ENCODE data around the gene CCNL2. TPM values are rescaled to one million over a fixed set of nuclear protein-coding genes. Genes with fewer than 3 reads are reported as not detected.

The CCNL2 gene
- total RNA-seq, 1 experiment from 2014 or later: 206 TPM

DNA sequence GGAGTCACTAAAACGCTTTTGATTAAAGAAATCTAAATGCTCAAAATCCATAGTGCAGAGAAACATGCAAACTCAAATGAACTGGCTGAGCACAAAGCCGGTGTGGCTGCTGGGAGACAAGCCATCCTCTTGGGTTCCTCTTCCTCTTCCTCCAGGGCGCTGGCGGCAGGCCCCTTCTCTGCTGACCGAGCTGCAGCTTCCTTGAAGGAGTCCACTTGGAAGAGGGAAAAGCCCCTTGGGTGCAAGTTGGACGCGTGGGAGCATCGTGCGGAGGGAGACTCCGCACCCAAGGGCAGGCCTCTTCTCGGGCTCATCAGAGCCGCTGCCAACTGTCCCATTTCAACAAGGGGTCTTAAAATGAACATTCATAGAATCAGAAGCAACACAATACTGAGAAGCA, 7.9 kb downstream of the CCNL2 start:
- Histone ChIP-seq H3K36me3 (ENCODE audit: insufficient read depth, low read length, poor library complexity, severe bottlenecking) (peaks cover 95% of the 10 kb centered on the region), H3K4me1 (ENCODE audit: insufficient read depth, low read length, poor library complexity, severe bottlenecking) (no peaks in the 10 kb centered on the region), H3K27ac (ENCODE audit: low read depth, low read length, poor library complexity, severe bottlenecking) (no peak overlapping the region), H3K27me3 (replicated peaks; ENCODE audit: insufficient read depth, low read depth, low read length, poor library complexity) (no peaks in the 10 kb centered on the region), H3K4me3 (ENCODE audit: low read depth, low read length, poor library complexity, severe bottlenecking) (no peak overlapping the region), H3K9me3 (ENCODE audit: low read depth, low read length, poor library complexity, severe bottlenecking) (no peaks in the 10 kb centered on the region)
- ChIA-PET CTCF (interaction anchor here (0.9 kb wide), 1 partner anchor 16 kb away, joined by 3 read pairs; no protein-coding TSS in a partner anchor), POLR2A (ENCODE audit: low non-redundant PET) (interaction anchor here (0.7 kb wide), 1 partner anchor 14 kb away, joined by 3 read pairs; no protein-coding TSS in a partner anchor)
- no TSS peak for BruUV-seq (replicated peaks)
- no peak for DNase-seq (ENCODE audit: low spot score)
- intact Hi-C loops (cut with micrococcal nuclease; ENCODE audit: unreplicated experiment): no loop called here
- TF ChIP-seq, protein P1, sequence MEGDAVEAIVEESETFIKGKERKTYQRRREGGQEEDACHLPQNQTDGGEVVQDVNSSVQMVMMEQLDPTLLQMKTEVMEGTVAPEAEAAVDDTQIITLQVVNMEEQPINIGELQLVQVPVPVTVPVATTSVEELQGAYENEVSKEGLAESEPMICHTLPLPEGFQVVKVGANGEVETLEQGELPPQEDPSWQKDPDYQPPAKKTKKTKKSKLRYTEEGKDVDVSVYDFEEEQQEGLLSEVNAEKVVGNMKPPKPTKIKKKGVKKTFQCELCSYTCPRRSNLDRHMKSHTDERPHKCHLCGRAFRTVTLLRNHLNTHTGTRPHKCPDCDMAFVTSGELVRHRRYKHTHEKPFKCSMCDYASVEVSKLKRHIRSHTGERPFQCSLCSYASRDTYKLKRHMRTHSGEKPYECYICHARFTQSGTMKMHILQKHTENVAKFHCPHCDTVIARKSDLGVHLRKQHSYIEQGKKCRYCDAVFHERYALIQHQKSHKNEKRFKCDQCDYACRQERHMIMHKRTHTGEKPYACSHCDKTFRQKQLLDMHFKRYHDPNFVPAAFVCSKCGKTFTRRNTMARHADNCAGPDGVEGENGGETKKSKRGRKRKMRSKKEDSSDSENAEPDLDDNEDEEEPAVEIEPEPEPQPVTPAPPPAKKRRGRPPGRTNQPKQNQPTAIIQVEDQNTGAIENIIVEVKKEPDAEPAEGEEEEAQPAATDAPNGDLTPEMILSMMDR (conservative IDR thresholded peaks at IDR 0.05; ENCODE audit: low read depth, low read length): no peak
- no peak for TF ChIP-seq EZH2 (IDR thresholded peaks at IDR 0.05; ENCODE audit: borderline replicate concordance, low read depth, low read length, poor library complexity, severe bottlenecking)

DNA sequence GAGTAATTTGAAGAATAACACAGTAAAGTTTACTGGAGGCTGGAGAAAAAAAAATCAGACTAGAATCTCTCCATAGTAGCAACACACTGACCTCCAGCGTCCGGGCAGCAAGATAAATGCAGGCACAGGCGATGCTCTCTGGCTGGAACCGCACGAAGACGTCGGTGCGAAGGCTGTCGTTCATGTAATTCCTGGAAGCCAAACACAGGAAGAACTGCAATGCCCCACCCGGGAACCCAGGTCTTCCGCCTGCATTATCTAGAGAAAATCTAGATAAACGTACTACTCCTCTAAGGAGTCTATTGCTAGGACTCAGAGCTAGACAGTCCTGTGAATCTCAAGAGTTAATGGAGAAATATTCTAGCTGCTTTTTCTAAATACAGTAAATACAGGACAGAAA, 8.5 kb downstream of the CCNL2 start:
- Histone ChIP-seq H3K4me3 (ENCODE audit: low read depth, low read length, poor library complexity, severe bottlenecking) (no peak overlapping the region), H3K36me3 (ENCODE audit: insufficient read depth, low read length, poor library complexity, severe bottlenecking) (peaks cover 98% of the 10 kb centered on the region), H3K27me3 (replicated peaks; ENCODE audit: insufficient read depth, low read depth, low read length, poor library complexity) (no peaks in the 10 kb centered on the region), H3K27ac (ENCODE audit: low read depth, low read length, poor library complexity, severe bottlenecking) (no peak overlapping the region), H3K4me1 (ENCODE audit: insufficient read depth, low read length, poor library complexity, severe bottlenecking) (no peaks in the 10 kb centered on the region), H3K9me3 (ENCODE audit: low read depth, low read length, poor library complexity, severe bottlenecking) (no peaks in the 10 kb centered on the region)
- BruUV-seq (replicated peaks): no TSS peak
- TF ChIP-seq, protein P1 (conservative IDR thresholded peaks at IDR 0.05; ENCODE audit: low read depth, low read length): no peak
- no peak for TF ChIP-seq EZH2 (IDR thresholded peaks at IDR 0.05; ENCODE audit: borderline replicate concordance, low read depth, low read length, poor library complexity, severe bottlenecking)
- no peak for DNase-seq (ENCODE audit: low spot score)
- ChIA-PET CTCF (interaction anchor here (0.9 kb wide), 1 partner anchor 15 kb away, joined by 3 read pairs; no protein-coding TSS in a partner anchor), POLR2A (ENCODE audit: low non-redundant PET) (interaction anchor here (0.7 kb wide), 1 partner anchor 15 kb away, joined by 3 read pairs; no protein-coding TSS in a partner anchor)
- intact Hi-C loops (cut with micrococcal nuclease; ENCODE audit: unreplicated experiment): no loop called here

DNA sequence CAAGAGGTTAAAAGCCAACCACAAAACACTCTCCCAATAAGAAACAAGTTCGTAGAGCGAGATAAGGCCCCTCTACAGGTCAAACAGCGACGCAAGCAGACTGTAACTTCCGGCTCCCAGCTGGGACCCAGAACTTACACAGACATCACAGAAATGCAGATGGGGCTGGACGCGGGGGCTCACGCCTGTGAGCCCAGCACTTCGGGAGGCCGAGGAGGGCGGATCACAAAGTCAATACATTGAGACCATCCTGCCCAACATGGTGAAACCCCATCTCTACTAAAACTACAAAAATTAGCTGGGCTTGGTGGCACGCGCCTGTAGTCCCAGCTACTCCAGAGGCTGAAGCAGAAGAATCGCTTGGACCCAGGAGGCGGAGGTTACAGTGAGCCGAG, 11.1 kb downstream of the CCNL2 start:
- TF ChIP-seq, protein P1 (conservative IDR thresholded peaks at IDR 0.05; ENCODE audit: low read depth, low read length): no peak
- TF ChIP-seq EZH2 (IDR thresholded peaks at IDR 0.05; ENCODE audit: borderline replicate concordance, low read depth, low read length, poor library complexity, severe bottlenecking): no peak
- ChIA-PET CTCF (interaction anchor here (0.6 kb wide), 1 partner anchor 134 kb away, joined by 3 read pairs; no protein-coding TSS in a partner anchor), POLR2A (ENCODE audit: low non-redundant PET) (no interaction called here)
- H3K27ac ChIP-seq (ENCODE audit: low read depth, low read length, poor library complexity, severe bottlenecking): no peak overlapping the region
- H3K4me1 ChIP-seq (ENCODE audit: insufficient read depth, low read length, poor library complexity, severe bottlenecking): no peaks in the 10 kb centered on the region
- DNase-seq (ENCODE audit: low spot score): no peak
- H3K4me3 ChIP-seq (ENCODE audit: low read depth, low read length, poor library complexity, severe bottlenecking): no peak overlapping the region
- no TSS peak for BruUV-seq (replicated peaks)
- peaks cover 76% of the 10 kb centered on the region for H3K36me3 ChIP-seq (ENCODE audit: insufficient read depth, low read length, poor library complexity, severe bottlenecking)
- no peaks in the 10 kb centered on the region for H3K27me3 ChIP-seq (replicated peaks; ENCODE audit: insufficient read depth, low read depth, low read length, poor library complexity)
- no peaks in the 10 kb centered on the region for H3K9me3 ChIP-seq (ENCODE audit: low read depth, low read length, poor library complexity, severe bottlenecking)
- intact Hi-C loops (cut with micrococcal nuclease; ENCODE audit: unreplicated experiment): no loop called here
